HG02642 (cell line): ENCODE results near the gene CLEC2L.

Source experiments
- ATAC-seq: cut with Tn5 transposase; IDR thresholded peaks from one replicate; pipeline ENCODE4 v1.9.1; 2021; ENCODE audit warnings: mild to moderate bottlenecking; ENCODE audit not compliant: unreplicated experiment, poor library complexity

Gene CLEC2L

GRCh38 chr7:139572071-139572470 lies 48.6 kb downstream of the CLEC2L start:
- no peak for ATAC-seq

GRCh38 chr7:139572704-139573385 lies 49.4 kb downstream of the CLEC2L start:
- ATAC-seq = no peak

- ATAC-seq = no peak
Observed at GRCh38 chr7:139573871-139574270, 50.4 kb downstream of the CLEC2L start.

- ATAC-seq = no peak
Observed at GRCh38 chr7:139574618-139575337, 51.3 kb downstream of the CLEC2L start.

GRCh38 chr7:139575338-139575680 lies 51.8 kb downstream of the CLEC2L start:
- ATAC-seq = no peak

- ATAC-seq = no peak
Observed at GRCh38 chr7:139576179-139576973, 52.9 kb downstream of the CLEC2L start.

- no peak for ATAC-seq
Observed at GRCh38 chr7:139580435-139580834, 57.0 kb downstream of the CLEC2L start.

GRCh38 chr7:139582130-139582650 lies 58.7 kb downstream of the CLEC2L start:
- no peak for ATAC-seq

GRCh38 chr7:139582671-139583155 lies 59.2 kb downstream of the CLEC2L start:
- ATAC-seq = no peak

GRCh38 chr7:139583826-139584553 lies 60.5 kb downstream of the CLEC2L start:
- no peak for ATAC-seq

GRCh38 chr7:139585042-139585441 lies 61.6 kb downstream of the CLEC2L start:
- no peak for ATAC-seq

- ATAC-seq = no peak
Observed at GRCh38 chr7:139586286-139586685, 62.8 kb downstream of the CLEC2L start.

- no peak for ATAC-seq
Observed at GRCh38 chr7:139587535-139587934, 64.0 kb downstream of the CLEC2L start.

- no peak for ATAC-seq
Observed at GRCh38 chr7:139588632-139589031, 65.1 kb downstream of the CLEC2L start.

- ATAC-seq = no peak
Observed at GRCh38 chr7:139589474-139589873, 66.0 kb downstream of the CLEC2L start.

- no peak for ATAC-seq
Observed at GRCh38 chr7:139591550-139592195, 68.2 kb downstream of the CLEC2L start.

GRCh38 chr7:139592801-139593461 lies 69.4 kb downstream of the CLEC2L start:
- ATAC-seq = no peak

- no peak for ATAC-seq
Observed at GRCh38 chr7:139594090-139594489, 70.6 kb downstream of the CLEC2L start.
